ENCODE data around the gene SLC18A3.

SLC18A3 gene

DNA sequence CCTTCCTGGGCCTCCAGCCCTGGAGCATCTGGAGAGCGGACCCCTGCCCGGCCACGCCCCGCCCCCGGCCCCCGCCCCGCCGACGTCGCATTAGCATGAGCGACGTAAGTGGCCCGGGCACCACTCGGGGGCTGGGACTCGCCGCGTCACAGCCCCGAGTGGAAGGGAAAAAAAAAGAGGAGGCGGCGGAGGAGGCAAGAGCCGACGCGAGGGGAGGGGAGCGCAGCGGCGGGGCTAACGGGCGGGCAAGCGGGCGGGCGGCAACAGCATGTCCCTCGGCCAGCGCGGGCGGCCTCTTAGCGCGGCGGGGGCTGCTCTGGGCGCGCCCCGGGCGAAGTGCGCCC is at the start of gene SLC18A3:
TSS of gene SLC18A3 (plus strand) at position 197 of the 344 bp plus-strand sequence. CDS start 431 bp downstream, outside the sequence.
- no peak for DNase-seq (ENCODE audit: low spot score)
- FAIRE-seq: no peak

DNA sequence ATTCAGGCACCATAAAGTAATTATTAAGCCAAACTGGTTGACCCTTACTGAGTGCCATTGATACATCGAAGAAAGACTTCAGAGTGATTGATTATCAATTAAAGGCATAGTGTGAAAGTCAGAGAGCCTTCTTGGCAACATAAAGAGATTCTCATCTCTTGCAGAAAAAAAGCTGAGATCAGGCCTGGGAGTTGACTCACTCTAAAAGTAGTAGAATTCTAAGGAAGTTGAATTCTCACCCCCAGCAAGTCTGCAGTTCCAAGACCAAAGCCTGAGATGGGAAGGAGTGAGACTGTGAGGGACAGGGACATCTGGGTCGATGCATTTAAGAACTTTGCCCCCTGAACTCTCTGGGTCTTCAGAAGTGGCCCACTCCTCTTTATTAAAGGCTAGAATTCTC is 49.6 kb upstream of the SLC18A3 start:
- FAIRE-seq: no peak
- no peak for DNase-seq (ENCODE audit: low spot score)

DNA sequence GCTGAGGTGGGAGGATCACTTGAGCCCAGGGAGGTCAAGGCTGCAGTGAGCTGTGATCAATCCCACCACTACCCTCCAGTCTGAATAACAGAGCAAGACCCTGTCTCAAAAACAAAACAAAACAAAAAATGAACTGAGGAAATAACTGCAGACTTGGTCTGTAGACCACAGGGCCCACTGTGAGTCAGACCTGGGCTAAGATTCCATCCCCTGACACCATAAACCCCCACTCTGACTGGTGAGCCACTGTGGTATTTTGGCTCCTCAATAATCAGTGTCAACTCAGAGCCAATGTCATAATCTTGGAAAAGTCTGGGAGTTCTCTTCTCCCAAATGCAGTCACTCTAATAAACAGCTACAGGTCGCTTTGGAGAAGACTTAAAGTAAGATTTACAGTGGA is 47.2 kb upstream of the SLC18A3 start:
- no peak for FAIRE-seq
- DNase-seq (ENCODE audit: low spot score): no peak

GRCh38 chr10:49564461-49565009 is 45.6 kb upstream of the SLC18A3 start:
- FAIRE-seq: no peak
- no peak for DNase-seq (ENCODE audit: low spot score)

GRCh38 chr10:49567810-49568209 is 42.3 kb upstream of the SLC18A3 start:
- DNase-seq (ENCODE audit: low spot score) (no peak), FAIRE-seq (no peak)

DNA sequence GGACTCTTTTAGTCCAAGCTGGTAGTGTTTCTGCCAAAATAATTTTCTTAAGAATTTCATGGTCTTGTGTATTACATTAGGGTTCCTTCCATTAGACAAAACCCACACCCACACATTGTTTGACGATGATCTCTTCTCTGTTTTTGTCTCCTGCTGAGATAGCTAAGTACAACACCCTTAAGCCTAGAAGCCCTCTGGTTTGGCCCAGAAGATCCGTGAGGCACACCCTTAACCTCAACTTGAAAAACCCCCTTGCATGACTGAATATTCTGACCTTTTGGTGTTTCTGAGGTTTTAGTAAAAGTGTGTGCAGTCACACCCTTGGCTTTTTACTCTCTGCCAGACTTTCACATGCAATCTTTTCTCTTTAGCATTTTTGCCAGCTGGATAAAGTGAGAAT is 41.9 kb upstream of the SLC18A3 start:
- FAIRE-seq (no peak), DNase-seq (ENCODE audit: low spot score) (no peak)

- FAIRE-seq: no peak
These were observed 41.0 kb upstream of the SLC18A3 start for GRCh38 chr10:49569031-49569631.

DNA sequence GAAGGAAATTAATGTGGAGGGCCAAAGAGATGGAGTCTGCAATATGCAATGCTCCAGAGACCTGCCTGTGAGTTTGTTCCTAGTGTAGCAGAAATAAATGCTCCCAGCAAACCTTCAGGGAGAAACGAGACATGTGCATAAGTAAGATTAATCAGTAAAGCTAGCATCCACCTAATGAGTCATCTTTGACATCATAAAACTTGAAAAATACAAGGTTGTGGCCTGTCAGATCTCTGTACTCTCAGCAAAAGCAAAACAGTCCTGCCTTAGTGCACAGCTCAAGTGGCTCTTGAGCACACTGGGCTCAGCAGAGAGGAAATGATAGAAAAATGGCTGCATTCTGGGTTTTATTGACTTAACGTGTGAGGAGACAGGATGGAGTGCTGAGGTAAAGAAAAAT is 38.7 kb upstream of the SLC18A3 start:
- DNase-seq (ENCODE audit: low spot score): no peak
- no peak for FAIRE-seq

More at GRCh38 chr10:49569031-49569631, 41.0 kb upstream of the SLC18A3 start:
- DNase-seq (ENCODE audit: low spot score): no peak

DNA sequence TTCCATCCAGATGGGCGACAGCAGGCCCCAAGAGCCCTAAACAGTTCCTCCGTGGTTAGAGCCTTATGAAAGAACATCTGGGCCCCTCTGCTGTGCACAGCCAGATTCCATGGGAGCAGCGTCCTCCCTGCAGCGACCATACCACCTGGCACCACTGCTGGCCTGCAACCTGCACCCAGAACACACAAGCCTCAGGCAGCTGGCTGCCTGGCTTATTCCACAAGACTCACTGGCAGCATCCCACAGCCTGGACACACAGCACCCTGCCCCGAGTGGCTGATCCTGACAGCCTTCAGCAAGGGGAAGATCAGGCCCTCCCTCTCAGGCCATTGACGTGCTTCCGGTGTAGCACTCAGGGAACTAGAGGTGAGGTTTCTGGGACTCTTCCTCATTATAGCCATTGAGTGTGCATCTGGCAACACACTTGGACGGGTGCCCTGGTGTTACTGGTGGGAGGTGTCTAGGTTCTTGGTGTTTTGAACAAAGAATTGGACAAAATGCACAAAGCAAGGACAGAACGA is 37.5 kb upstream of the SLC18A3 start:
- no peak for FAIRE-seq
- no peak for DNase-seq (ENCODE audit: low spot score)

DNA sequence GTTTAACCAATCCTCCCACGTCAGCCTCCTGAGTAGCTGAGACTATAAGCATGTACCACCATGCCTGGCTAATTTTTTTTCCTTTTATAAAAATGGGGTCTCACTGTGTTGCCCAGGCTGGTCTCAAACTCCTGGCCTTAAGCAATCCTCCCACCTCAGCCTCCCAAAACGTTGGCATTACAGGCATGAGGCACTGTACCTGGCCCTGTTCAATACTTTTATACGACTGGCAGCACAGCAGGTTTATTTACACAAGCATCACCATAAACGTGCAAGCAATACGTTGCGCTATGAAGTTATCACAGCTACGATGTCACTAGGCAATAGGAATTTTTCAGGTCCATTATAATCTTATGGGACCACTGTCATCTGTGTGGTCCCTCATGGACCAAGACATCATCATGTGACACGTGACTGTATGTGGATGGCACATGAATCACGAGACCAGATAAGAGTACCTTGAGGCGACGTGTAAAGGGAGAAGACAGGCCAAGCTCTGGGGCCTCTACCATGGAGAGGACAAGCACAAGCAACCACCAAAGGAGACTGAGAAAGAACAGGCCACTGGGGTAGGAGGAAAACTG is 34.5 kb upstream of the SLC18A3 start:
- FAIRE-seq (no peak), DNase-seq (ENCODE audit: low spot score) (no peak)

- FAIRE-seq (no peak), DNase-seq (ENCODE audit: low spot score) (no peak)
These were observed 32.8 kb upstream of the SLC18A3 start for GRCh38 chr10:49577182-49577925.

GRCh38 chr10:49578392-49578791 is 31.7 kb upstream of the SLC18A3 start:
- DNase-seq (ENCODE audit: low spot score): no peak
- no peak for FAIRE-seq

GRCh38 chr10:49579621-49580020 is 30.5 kb upstream of the SLC18A3 start:
- FAIRE-seq (no peak), DNase-seq (ENCODE audit: low spot score) (no peak)

DNA sequence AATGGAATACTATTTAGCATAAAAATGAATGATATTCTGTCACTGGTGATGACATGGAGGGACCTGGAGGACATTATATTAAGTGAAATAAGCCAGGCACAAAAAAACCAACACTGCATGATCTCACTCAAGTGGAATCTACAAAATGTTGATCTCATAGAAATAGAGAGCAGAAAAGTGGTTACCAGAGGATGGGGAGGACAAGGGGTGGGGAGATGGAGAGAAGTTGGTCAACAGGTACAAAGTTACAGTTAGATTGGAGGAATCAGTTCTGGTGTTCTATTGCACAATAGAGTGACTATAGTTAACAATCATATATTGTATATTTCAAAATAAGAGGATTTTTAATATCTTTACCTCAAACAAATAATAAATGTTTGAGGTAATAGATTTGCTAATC is 24.7 kb upstream of the SLC18A3 start:
- DNase-seq (ENCODE audit: low spot score): no peak
- FAIRE-seq: no peak

GRCh38 chr10:49587981-49588380 is 22.1 kb upstream of the SLC18A3 start:
- DNase-seq (ENCODE audit: low spot score): no peak
- no peak for FAIRE-seq

- no peak for FAIRE-seq
- peak; percentile 25 for DNase-seq (ENCODE audit: low spot score)
These were observed 17.2 kb upstream of the SLC18A3 start for GRCh38 chr10:49592726-49593563.

DNA sequence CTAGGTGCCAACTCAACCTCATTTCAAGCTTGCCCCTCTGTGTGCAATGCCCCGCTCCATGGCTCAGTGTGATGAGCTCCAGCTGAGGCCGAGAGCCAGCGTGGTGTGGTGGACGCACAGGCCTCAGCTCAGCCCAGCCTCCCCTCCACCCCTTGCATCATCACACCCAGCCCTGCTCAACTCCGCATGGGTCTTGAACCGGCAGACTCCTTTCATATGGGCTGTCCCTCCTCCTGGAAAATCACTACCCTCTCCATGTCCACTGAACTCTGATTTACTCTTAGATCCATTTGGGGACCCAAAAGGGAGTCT is 16.6 kb upstream of the SLC18A3 start:
- FAIRE-seq: no peak
- DNase-seq (ENCODE audit: low spot score): no peak

DNA sequence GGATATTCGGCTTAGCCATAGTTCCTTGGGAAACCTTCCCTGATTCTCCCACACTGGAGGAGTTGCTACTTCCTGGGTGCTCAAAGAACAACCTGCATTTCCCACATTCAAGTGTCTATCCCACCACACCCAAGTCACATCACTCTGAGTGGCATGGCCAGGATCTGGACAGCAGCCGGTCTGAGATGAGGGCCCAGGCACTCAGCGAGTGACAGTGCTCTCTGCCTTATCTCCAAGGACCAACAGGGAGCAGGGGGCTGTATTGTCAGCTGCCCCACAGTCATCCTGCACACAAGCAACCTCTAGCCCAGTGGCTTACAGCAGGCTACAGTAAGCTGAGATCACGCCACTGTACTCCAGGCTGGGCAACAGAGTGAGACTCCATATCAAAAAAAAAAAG is 16.1 kb upstream of the SLC18A3 start:
- FAIRE-seq (no peak), DNase-seq (ENCODE audit: low spot score) (no peak)

- FAIRE-seq (peak; percentile 65), DNase-seq (ENCODE audit: low spot score) (peak; percentile 43)
These were observed 15.5 kb upstream of the SLC18A3 start for GRCh38 chr10:49594594-49594993.

- DNase-seq (ENCODE audit: low spot score) (no peak), FAIRE-seq (no peak)
These were observed 15.0 kb upstream of the SLC18A3 start for GRCh38 chr10:49595003-49595712.
